Activated CD8-positive, alpha-beta memory T cell treated with anti-CD3 and anti-CD28 coated beads, Interleukin-2, amount 50 U/mL, for 24 hours (primary cell): Measurements from ENCODE around the gene ATP7A.
"Not testable (repeated sequence)": the region's sequence is repeated elsewhere in the genome, so short reads cannot be mapped to it uniquely, and the experiment has no call there.

Experiments used
- DNase-seq: peaks from one replicate; pipeline ENCODE4 v3.0.0-alpha.2; 2020; ENCODE audit errors: extremely low read depth

ATP7A gene

DNA sequence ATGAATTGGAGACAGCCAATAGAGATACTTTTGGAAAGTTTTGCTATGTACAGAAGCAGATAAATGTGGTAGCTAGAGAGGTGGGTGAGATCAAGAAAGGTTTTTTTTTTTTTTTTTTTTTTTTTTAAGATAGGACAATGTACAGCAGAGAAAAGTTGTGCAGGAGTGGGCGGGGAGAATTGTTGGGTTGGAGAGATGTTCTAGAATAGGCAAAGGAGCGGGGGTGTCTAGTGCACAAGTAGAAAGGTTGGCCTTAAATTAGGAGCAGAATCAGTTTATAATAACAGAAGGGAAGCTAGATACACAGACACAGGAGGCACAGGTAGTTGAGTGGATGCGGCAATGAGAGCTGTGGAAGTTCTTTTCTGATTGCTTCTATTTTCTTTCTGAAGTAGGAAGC, 127.4 kb downstream of the ATP7A start:
- DNase-seq = no peak

DNA sequence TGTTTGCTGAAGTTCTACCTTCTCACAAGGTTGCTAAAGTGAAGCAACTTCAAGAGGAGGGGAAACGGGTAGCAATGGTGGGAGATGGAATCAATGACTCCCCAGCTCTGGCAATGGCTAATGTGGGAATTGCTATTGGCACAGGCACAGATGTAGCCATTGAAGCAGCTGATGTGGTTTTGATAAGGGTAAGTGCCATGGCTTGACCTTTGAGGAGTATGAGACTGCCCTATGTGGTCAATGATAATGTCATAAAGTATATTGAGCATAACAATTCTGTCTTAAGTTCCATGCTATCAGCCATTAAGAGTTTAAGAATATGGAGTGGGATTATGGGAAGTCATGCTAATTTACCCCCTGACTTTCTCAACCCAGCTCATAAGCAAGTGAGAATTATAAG, 132.1 kb downstream of the ATP7A start:
- no peak for DNase-seq

DNA sequence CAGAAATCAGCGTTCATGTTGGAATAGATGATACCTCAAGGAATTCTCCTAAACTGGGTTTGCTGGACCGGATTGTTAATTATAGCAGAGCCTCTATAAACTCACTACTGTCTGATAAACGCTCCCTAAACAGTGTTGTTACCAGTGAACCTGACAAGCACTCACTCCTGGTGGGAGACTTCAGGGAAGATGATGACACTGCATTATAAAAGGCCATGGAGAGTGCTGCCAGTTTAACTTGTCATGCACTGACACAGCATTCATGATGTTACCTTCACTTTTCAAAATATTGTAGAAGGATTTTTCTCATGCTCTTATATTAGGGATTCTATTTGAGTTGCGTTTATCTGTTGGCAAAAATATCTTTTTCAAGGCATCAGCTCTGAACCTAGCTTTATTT, 135.9 kb downstream of the ATP7A start:
- no peak for DNase-seq

- no peak for DNase-seq
Measured at GRCh38 chrX:78048052-78048451, 137.6 kb downstream of the ATP7A start.

- no peak for DNase-seq
Measured at GRCh38 chrX:78063687-78064086, 153.2 kb downstream of the ATP7A start.

GRCh38 chrX:78064152-78064551, 153.7 kb downstream of the ATP7A start:
- no peak for DNase-seq

DNA sequence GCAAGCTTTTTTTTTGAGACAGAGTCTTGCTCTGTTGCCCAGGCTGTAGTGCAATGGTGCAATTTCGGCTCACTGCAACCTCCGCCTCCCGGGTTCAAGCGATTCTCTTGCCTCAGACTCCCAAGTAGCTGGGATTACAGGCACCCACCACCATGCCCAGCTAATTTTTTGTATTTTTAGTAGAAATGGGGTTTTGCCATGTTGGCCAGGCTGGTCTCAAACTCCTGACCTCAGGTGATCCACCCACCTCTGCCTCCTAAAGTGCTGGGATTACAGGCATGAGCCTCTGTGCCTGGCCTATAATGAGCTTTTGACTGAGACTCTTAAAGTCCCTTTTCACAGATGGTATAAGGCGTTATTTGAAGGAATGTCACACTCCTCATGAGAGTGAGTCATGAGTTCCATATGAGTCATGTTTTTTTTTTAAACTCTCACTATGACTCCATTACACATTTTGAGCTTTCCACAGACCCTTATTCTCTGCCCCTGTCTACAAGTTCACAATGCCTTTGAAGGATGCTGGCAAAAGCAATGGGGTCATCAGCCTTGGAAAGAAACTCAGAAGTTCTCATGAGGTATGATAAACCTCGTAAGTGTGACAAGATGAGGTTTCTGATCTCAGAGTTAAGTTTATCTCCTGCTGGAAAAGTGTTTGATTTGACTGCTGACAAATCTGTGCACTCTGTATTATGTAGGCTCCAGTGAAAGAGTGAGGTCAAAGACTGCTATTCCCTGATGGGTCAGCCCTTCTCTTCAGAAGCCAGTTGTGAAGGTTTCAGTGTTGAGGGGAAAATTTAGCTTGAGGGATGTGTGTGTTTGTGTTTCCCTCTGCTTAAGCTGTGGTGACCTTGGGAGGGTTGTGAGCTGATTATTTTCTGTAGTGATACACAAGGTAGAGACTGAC, 154.5 kb downstream of the ATP7A start:
- DNase-seq = not testable (repeated sequence)

- DNase-seq = no peak
Measured at GRCh38 chrX:78066110-78066509, 155.6 kb downstream of the ATP7A start.

DNA sequence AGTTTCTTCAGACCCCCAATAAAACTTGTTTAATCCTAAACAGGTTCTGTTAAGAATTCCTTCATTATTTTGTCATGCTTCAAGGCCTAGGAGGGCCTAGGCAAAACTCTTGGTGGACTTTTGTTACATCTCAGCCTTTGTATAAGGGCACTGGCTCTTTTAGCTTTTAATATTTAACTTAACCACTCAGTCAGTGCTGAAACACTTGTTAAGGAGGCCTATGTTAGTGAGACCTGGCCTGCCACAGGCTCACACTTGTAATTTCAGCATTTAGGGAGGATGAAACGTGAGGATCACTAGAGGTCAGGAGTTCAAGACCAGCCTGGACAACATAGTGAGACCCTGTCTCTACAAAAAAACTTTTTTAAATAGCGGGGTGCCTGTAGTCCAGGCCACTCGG, 160.8 kb downstream of the ATP7A start:
- no peak for DNase-seq

- not testable (repeated sequence) for DNase-seq
Measured at GRCh38 chrX:78073147-78074077, 162.9 kb downstream of the ATP7A start.

DNA sequence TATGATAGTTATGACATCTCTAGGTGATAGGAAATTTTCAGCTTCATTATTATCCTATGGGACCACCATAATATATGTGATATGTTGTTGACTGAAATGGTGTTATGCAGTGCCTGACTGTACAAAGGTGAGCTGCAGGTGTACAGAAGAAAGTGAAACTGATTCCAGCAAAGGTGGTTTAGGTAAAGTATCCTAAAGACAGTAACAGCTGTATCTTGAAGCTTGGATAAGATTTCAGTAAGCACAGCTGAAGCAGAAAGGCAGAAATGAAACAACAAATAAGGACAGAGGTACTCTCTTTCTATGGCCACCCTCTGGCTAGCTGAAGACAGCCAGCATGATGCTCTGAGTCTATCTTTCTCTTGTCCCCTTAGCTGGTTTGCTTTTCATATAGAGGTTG, 163.6 kb downstream of the ATP7A start:
- no peak for DNase-seq

DNA sequence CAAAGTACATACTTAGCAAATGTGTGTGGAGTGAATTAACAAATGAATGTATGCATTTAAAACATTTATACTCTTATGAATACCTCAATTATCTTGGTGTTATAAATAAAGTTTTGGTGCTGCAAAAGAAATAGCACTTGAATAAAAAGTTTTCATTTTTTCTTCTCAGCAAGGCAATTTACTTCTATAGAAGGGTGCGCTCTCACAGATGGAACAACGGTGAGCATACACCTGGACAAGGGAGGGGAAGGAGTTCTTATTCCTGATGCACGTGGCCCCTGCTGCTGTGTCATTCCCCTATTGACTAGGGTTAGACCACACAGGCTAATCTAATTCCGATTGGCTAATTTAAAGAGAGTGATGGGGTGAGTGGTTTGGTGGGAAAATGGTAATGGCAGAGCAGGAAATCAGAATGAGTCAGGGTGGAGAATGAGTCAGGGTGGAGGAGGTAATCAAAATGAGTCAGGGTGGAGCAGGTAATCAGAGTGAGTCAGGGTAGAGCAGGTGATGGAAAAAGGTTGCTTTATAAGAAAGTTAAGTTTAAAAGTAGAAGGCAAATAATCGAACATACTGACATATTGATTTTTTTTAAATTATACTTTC, 165.4 kb downstream of the ATP7A start:
- DNase-seq = no peak

- DNase-seq = not testable (repeated sequence)
Measured at GRCh38 chrX:78081413-78081812, 170.9 kb downstream of the ATP7A start.

DNA sequence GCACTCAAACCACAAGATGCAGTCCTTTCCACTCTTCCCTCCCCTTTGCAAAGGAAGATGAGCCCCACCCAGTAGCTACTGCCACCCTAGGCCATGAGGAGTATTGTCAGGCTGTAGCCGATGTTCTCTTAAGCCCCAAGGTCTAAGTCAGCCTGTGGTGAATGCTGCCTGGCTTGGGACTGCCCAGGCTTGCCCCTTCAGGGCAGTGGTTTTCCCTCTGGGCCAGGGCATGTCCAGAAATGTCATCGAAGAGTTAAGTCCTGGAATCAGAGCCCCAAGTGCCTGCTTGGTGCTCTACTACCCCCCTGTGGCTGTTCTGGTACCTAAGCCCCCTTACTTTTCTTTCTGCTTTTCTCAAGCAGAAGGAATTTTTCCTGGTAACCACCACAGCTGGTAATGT, 181.8 kb downstream of the ATP7A start:
- no peak for DNase-seq

DNA sequence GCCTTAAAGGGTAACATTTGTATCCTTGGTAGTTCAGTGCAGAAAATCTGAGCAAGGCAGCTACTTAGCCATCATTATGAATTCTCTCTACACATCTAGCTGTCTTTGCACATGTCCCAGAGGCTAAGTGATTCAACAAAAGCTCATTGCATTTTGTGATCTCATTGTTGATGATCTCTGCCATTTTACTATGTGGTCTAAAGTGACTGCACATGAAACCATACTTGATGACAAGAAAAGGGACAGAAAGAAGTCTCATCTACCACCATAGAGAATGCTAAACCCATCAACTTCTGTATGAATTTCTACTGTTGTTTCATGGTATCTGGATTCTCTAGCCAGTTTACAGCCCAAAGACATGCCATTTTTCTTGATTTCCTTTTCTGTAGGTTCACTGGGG, 187.6 kb downstream of the ATP7A start:
- no peak for DNase-seq
